K562 (cell line): ENCODE data around the gene C9orf153.

Source experiments
- CEBPB ChIP-seq: fragments of 450-650 bp; IDR thresholded peaks from 2 replicates; pipeline ENCODE4 v1.6.1; 2016; ENCODE audit warnings: missing genetic modification characterization, missing compliant biosample characterization
- COPS2 ChIP-seq: fragments of 450-650 bp; conservative IDR thresholded peaks from 2 replicates; pipeline ENCODE4 v1.6.1; 2016; ENCODE audit warnings: mild to moderate bottlenecking, moderate library complexity
- CTCF ChIP-seq, 3 experiments: IDR thresholded peaks in 2 of 3; conservative IDR thresholded peaks in 1 of 3; 2 replicates each; pipeline ENCODE4 v1.5.1; 2011 to 2012; ENCODE audit warnings: low read length in 3 of 3, mild to moderate bottlenecking in 3 of 3, control low read depth in 2 of 3, improper control_type of control experiment in 1 of 3, inconsistent platforms in 1 of 3, low read depth in 1 of 3, mixed read lengths in 1 of 3, moderate library complexity in 1 of 3; ENCODE audit not compliant: insufficient read depth in 2 of 3
- DMBX1 ChIP-seq: fragments of 250-450 bp; sonication (Bioruptor Pico); IDR thresholded peaks from 2 replicates; pipeline ENCODE4 v1.8.0; 2022; ENCODE audit warnings: inconsistent platforms, mild to moderate bottlenecking, moderate library complexity, borderline replicate concordance
- FOXA1 ChIP-seq: fragments of 450-650 bp; IDR thresholded peaks from 2 replicates; pipeline ENCODE4 v1.6.1; 2016; ENCODE audit warnings: mild to moderate bottlenecking, borderline replicate concordance
- MED1 ChIP-seq: sonication (generic); formaldehyde crosslinking; IDR thresholded peaks from 2 replicates; pipeline ENCODE4 v1.8.1; 2023; ENCODE audit warnings: missing genetic modification reagents, borderline replicate concordance
- TF ChIP-seq, protein P1 (sequence below): fragments of 250-450 bp; sonication (Bioruptor Pico); IDR thresholded peaks from 2 replicates; pipeline ENCODE4 v1.5.1; 2021; ENCODE audit warnings: mild to moderate bottlenecking

GRCh38 chr9:86275962-86276361 lies 16.5 kb upstream of the C9orf153 start:
- TF ChIP-seq COPS2 (no peak), DMBX1 (no peak), CTCF (IDR thresholded peaks at IDR 0.05 in 2 of 3, conservative IDR thresholded peaks at IDR 0.05 in 1 of 3; ENCODE audit: insufficient read depth in 2 of 3, low read depth in 1 of 3, low read length in 3 of 3) (peak in 2 of 3 experiments; percentile 4 to 14; a peak in 1 of 6 replicates), MED1 (CRISPR knock-in tag) (no peak), CEBPB (tag) (no peak), FOXA1 (no peak)
- TF ChIP-seq, protein P1, sequence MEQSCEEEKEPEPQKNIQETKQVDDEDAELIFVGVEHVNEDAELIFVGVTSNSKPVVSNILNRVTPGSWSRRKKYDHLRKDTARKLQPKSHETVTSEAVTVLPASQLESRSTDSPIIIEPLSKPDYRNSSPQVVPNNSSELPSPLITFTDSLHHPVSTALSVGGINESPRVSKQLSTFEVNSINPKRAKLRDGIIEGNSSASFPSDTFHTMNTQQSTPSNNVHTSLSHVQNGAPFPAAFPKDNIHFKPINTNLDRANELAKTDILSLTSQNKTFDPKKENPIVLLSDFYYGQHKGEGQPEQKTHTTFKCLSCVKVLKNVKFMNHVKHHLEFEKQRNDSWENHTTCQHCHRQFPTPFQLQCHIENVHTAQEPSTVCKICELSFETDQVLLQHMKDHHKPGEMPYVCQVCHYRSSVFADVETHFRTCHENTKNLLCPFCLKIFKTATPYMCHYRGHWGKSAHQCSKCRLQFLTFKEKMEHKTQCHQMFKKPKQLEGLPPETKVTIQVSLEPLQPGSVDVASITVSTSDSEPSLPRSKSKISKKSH (CRISPR knock-in tag), result no peak
